GM12865 (cell line): ENCODE data around the gene TPK1.

Experiments used
- DNase-seq: peaks from one replicate; pipeline ENCODE4 v3.0.0; 2010; ENCODE audit warnings: low read depth
- H3K4me3 ChIP-seq: 2 replicates; pipeline ENCODE4 v1.5.1; 2011; ENCODE audit warnings: mild to moderate bottlenecking, low read depth, low read length, control low read depth
- TF ChIP-seq, protein P1 (sequence below): IDR thresholded peaks from 2 replicates; pipeline ENCODE4 v1.5.1; 2011; ENCODE audit warnings: low read length, control low read depth, low read depth, inconsistent platforms; ENCODE audit not compliant: insufficient read depth; ENCODE audit errors: missing control alignments

TPK1 gene

DNA sequence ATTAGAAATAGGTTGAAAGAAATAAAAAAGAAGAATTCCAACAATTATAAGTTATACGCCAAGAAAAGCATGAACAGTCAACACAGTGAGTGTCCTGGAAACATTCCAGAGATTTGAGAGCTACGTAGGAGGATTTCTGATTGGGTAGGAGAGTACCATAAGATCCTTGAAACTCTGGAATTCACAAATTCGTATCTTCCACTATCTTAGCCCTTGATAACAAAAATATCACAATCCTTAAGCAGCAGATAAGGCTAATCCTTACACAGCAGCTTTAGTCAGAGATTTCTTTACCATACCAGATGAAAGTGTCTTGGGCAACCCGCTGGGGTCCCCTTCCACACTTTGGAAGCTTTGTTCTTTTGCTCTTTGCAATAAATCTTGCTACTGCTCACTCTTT is 8.2 kb downstream of the TPK1 start:
- no peak for DNase-seq
- TF ChIP-seq, protein P1, sequence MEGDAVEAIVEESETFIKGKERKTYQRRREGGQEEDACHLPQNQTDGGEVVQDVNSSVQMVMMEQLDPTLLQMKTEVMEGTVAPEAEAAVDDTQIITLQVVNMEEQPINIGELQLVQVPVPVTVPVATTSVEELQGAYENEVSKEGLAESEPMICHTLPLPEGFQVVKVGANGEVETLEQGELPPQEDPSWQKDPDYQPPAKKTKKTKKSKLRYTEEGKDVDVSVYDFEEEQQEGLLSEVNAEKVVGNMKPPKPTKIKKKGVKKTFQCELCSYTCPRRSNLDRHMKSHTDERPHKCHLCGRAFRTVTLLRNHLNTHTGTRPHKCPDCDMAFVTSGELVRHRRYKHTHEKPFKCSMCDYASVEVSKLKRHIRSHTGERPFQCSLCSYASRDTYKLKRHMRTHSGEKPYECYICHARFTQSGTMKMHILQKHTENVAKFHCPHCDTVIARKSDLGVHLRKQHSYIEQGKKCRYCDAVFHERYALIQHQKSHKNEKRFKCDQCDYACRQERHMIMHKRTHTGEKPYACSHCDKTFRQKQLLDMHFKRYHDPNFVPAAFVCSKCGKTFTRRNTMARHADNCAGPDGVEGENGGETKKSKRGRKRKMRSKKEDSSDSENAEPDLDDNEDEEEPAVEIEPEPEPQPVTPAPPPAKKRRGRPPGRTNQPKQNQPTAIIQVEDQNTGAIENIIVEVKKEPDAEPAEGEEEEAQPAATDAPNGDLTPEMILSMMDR, result no peak
- no peak overlapping the region for H3K4me3 ChIP-seq

DNA sequence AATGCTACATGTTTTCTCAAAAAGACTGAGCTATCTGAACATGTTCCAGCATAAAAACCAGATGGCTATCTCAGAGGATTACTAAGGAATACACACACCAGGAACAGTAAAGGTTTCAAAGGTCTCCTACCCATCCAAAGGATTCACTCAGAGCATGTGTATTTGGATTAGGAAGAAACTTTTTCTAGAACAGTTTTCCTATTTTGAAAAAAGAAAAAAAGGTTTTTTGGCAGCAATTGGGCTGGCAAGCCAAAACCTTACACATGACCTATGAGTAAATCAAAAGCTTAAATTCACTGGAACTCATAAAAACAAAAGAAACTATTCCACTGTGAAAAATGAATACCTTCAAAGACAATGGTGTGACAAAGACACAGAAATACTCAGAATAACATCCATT is 9.6 kb downstream of the TPK1 start:
- TF ChIP-seq, protein P1, result no peak
- no peak for DNase-seq
- no peak overlapping the region for H3K4me3 ChIP-seq

DNA sequence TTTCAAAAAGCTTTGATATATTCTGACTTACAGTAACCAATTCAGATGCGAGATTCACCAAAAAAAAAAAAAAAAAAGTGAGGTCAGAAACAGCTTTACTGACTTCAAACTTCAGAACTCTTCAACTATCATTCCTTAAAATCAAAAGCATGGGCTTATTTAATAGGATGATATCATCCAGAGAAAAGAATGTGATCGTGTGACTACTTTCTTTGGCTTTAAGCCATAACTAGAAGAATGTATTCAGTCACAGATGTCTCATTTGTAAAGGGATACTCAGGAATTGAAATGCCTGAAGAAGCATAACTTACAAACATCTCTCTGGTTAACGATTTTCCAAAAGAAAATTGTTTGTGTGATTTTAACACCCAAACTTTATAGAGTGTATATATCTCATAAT is 11.5 kb downstream of the TPK1 start:
- TF ChIP-seq, protein P1, result no peak
- no peak overlapping the region for H3K4me3 ChIP-seq
- no peak for DNase-seq

DNA sequence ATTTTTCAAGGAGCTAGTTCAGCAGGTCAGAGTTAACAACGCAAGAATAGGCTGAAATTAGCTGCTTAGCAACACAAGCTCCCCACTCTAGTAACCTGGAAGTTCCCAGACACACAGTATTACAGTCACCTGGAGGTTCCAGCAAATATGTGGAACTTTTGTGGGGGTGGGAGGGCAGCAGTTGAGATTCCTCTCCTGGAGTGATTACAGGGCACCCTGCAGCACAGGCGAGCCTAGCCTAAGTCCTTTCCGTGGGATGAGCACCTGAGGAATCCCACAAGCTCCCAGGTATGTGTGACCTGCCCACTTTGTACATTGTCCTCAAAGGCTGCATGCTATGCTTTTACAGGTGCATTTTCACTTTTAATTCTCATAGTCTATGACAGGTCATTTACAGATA is 13.6 kb downstream of the TPK1 start:
- H3K4me3 ChIP-seq, result no peak overlapping the region
- no peak for DNase-seq
- TF ChIP-seq, protein P1, result no peak

DNA sequence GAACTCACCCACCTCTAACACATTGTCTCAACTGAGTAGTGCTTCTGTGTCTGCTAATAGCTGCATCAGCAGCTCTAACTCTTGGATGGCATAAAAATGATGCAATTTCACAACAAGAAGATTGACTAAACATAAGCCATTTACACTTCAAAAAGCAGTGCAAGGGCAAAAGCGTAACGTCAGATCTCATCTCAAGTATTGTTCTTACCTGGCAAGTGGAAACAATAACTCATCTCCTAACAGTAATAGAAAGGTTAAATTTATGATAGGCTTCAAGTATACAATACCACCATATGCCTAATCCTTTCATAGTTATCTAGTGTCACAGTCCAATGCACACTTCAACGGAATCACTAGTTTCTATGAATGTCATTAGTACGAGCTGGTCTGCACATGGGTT is 14.8 kb downstream of the TPK1 start:
- peak; percentile 35 for DNase-seq
- TF ChIP-seq, protein P1, result no peak
- no peak overlapping the region for H3K4me3 ChIP-seq

DNA sequence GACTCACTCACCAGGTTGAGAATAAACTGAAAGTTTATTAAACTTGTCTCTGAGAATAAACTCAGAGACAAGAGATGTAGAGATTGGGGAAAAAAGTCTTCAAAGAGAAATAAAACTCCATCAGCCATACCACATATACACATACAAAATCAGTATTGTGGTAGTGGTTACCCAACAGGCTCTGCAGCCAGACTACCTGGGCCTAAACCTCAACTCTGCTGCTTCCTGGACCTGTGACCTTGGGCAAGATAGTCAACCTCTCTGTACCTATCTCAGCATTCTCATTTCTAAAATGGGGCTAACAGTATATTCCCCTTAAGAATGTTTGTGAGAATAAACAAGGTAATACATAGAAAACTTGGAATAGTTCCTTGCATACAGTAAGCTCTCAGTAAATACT is 15.3 kb downstream of the TPK1 start:
- DNase-seq, result no peak
- H3K4me3 ChIP-seq, result no peak overlapping the region
- TF ChIP-seq, protein P1, result no peak

DNA sequence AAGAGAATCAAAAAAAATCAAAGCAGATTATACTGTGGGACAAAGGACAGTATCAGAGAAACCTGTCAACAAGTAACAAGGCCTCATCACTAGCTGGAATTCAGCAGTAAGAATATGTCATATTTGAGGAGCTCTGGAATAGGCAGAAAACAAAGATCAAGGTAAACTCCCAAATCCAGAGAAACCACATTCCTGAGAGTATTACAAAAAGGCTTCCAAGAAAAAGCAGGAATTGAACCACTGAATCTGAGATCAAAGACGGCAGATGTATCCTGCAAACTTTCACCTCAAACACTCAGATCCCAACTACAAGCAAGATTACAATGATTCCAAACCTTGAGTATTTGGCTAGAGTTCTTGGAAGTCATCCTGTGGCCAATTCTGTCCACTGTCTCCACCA is 16.3 kb downstream of the TPK1 start:
- no peak overlapping the region for H3K4me3 ChIP-seq
- TF ChIP-seq, protein P1, result no peak
- no peak for DNase-seq
